PC-9 (cell line): ENCODE data around the gene RABGGTB. TPM values are rescaled to one million over a fixed set of nuclear protein-coding genes. Genes with fewer than 3 reads are reported as not detected.

Experiments used
- BruUV-seq: library from RNA; stranded (reverse); fragments of 400-500 nt; replicated peaks from 2 replicates; lab custom pipeline; 2021; lab: Mats Ljungman, UMichigan
- CTCF ChIA-PET: fragments of 300-600 bp; sonication (Branson Sonifier 250); formaldehyde crosslinking; loops from one replicate; lab custom pipeline; 2022; ENCODE audit warnings: antibody characterized with exemption; lab: Charles Lee
- POLR2A ChIA-PET: fragments of 300-600 bp; sonication (Branson Sonifier 250); formaldehyde crosslinking; loops from one replicate; lab custom pipeline; 2022; ENCODE audit warnings: antibody characterized with exemption; ENCODE audit not compliant: unreplicated experiment; lab: Charles Lee
- DNase-seq, 2 experiments: peaks; one replicate each; pipeline versions ENCODE4 v3.0.0 to v3.0.0-alpha.2; 2015 to 2022; ENCODE audit warnings: mixed read lengths in 1 of 2
- H2AFZ ChIP-seq: fragments of 200-600 bp; sonication (generic); 2 replicates; pipeline ENCODE4 v1.8.1; 2017; ENCODE audit warnings: antibody characterized with exemption
- H3F3A ChIP-seq: fragments of 200-600 bp; sonication (generic); 2 replicates; pipeline ENCODE4 v1.8.1; 2017; ENCODE audit warnings: antibody characterized with exemption, mild to moderate bottlenecking, low read depth; ENCODE audit not compliant: insufficient read depth
- H3K27ac ChIP-seq: fragments of 200-600 bp; sonication (generic); 2 replicates; pipeline ENCODE4 v1.6.1; 2016; ENCODE audit warnings: mixed run types
- H3K27me3 ChIP-seq: fragments of 200-600 bp; sonication (generic); 2 replicates; pipeline ENCODE4 v1.6.1; 2016; ENCODE audit warnings: low read depth, mixed run types; ENCODE audit not compliant: insufficient read depth
- H3K36me3 ChIP-seq: fragments of 200-600 bp; sonication (generic); 2 replicates; pipeline ENCODE4 v1.6.1; 2016; ENCODE audit warnings: low read depth, mixed run types
- H3K4me1 ChIP-seq: fragments of 200-600 bp; sonication (generic); replicated peaks from 2 replicates; pipeline ENCODE4 v1.6.1; 2016; ENCODE audit warnings: mixed run types; ENCODE audit not compliant: insufficient read depth
- H3K4me2 ChIP-seq: fragments of 200-600 bp; sonication (generic); 2 replicates; pipeline ENCODE4 v1.6.1; 2017; ENCODE audit warnings: mixed run types
- H3K4me3 ChIP-seq: fragments of 200-600 bp; sonication (generic); 2 replicates; pipeline ENCODE4 v1.6.1; 2016; ENCODE audit warnings: mixed run types
- H3K79me2 ChIP-seq: fragments of 200-600 bp; sonication (generic); 2 replicates; pipeline ENCODE4 v1.6.1; 2017; ENCODE audit warnings: low read depth, mixed run types
- H3K9me2 ChIP-seq: fragments of 200-600 bp; sonication (generic); 2 replicates; pipeline ENCODE4 v1.8.1; 2017; ENCODE audit warnings: mild to moderate bottlenecking; ENCODE audit not compliant: insufficient read depth
- H3K9me3 ChIP-seq: fragments of 200-600 bp; sonication (generic); 2 replicates; pipeline ENCODE4 v1.8.1; 2016; ENCODE audit warnings: low read depth; ENCODE audit not compliant: insufficient read depth
- H4K20me1 ChIP-seq: fragments of 200-600 bp; sonication (generic); 2 replicates; pipeline ENCODE4 v1.8.1; 2017; ENCODE audit not compliant: insufficient read depth
- CTCF ChIP-seq: fragments of 200-600 bp; sonication (generic); conservative IDR thresholded peaks from 2 replicates; pipeline ENCODE4 v1.6.1; 2017; ENCODE audit warnings: mixed run types, antibody characterized with exemption, mild to moderate bottlenecking, moderate library complexity
- EZH2 ChIP-seq: fragments of 200-600 bp; sonication (generic); IDR thresholded peaks from 2 replicates; pipeline ENCODE4 v1.8.0; 2017; ENCODE audit warnings: antibody characterized with exemption, low read depth
- intact Hi-C: fragments of 100-400 bp; cut with micrococcal nuclease; formaldehyde crosslinking; loops from one replicate; pipeline ENCODE4 v1.10.0; 2022; ENCODE audit not compliant: unreplicated experiment
- total RNA-seq: library from RNA; stranded (reverse); gene quantifications from 2 replicates; pipeline ENCODE4 v1.2.3, GENCODE V29; 2021

The RABGGTB gene
- total RNA-seq, 1 experiment from 2014 or later: 87.5 TPM

- Histone ChIP-seq H3K9me3 (no peaks in the 10 kb centered on the region), H3K27me3 (no peaks in the 10 kb centered on the region), H3K4me3 (no peak overlapping the region), H3F3A (peaks cover 85% of the 10 kb centered on the region), H4K20me1 (peaks cover 59% of the 10 kb centered on the region), H3K4me2 (no peak overlapping the region), H3K9me2 (no peaks in the 10 kb centered on the region), H3K36me3 (peaks cover 40% of the 10 kb centered on the region), H3K79me2 (peaks cover 23% of the 10 kb centered on the region), H3K4me1 (peaks cover 20% of the 10 kb centered on the region), H2AFZ (no peak overlapping the region), H3K27ac (no peak overlapping the region)
- DNase-seq: no peak
- ChIA-PET POLR2A (no interaction called here), CTCF (no interaction called here)
- intact Hi-C loops: no loop called here
- TF ChIP-seq CTCF: no peak
- TF ChIP-seq EZH2: no peak
- no TSS peak for BruUV-seq
Observed at GRCh38 chr1:75795703-75796193, 9.7 kb downstream of the RABGGTB start.

GRCh38 chr1:75796376-75797272 is 10.6 kb downstream of the RABGGTB start, which contains the start of gene MSH4:
TSS of gene MSH4 (plus strand) at chr1:75796882. CDS start at chr1:75796986, 104 bp downstream.
- intact Hi-C loops: no loop called here
- peaks cover 31% of the 10 kb centered on the region for H3K36me3 ChIP-seq
- H3K9me3 ChIP-seq: no peaks in the 10 kb centered on the region
- no peak within 1 kb of the TSS for H3K4me3 ChIP-seq
- peaks cover 14% of the 10 kb centered on the region for H3K79me2 ChIP-seq
- CTCF ChIA-PET: no interaction called here
- H3K27ac ChIP-seq: no peak within 1 kb of the TSS
- POLR2A ChIA-PET: no interaction called here
- H3K4me2 ChIP-seq: no peak within 1 kb of the TSS
- no peak for DNase-seq
- no peak within 1 kb of the TSS for H2AFZ ChIP-seq
- H3K9me2 ChIP-seq: no peaks in the 10 kb centered on the region
- peaks cover 50% of the 10 kb centered on the region for H4K20me1 ChIP-seq
- peaks cover 77% of the 10 kb centered on the region for H3F3A ChIP-seq
- no peaks in the 10 kb centered on the region for H3K27me3 ChIP-seq
- peaks cover 11% of the 10 kb centered on the region for H3K4me1 ChIP-seq
- BruUV-seq: no TSS peak
- TF ChIP-seq EZH2 (no peak), CTCF (no peak)

- DNase-seq: no peak
- Histone ChIP-seq H3F3A (peaks cover 71% of the 10 kb centered on the region), H3K4me3 (no peak overlapping the region), H4K20me1 (peaks cover 44% of the 10 kb centered on the region), H3K27me3 (no peaks in the 10 kb centered on the region), H3K4me2 (no peak overlapping the region), H3K9me2 (no peaks in the 10 kb centered on the region), H3K27ac (no peak overlapping the region), H3K36me3 (peaks cover 25% of the 10 kb centered on the region), H3K9me3 (no peaks in the 10 kb centered on the region), H3K4me1 (peaks cover 5% of the 10 kb centered on the region), H3K79me2 (peaks cover 8% of the 10 kb centered on the region), H2AFZ (no peak overlapping the region)
- BruUV-seq: no TSS peak
- CTCF ChIA-PET: no interaction called here
- POLR2A ChIA-PET: no interaction called here
- intact Hi-C loops: no loop called here
- TF ChIP-seq CTCF (no peak), EZH2 (no peak)
Observed at GRCh38 chr1:75797273-75797588, 11.2 kb downstream of the RABGGTB start.
